Measurements from ENCODE around the gene PLAC8L1. TPM values are rescaled to one million over a fixed set of nuclear protein-coding genes. Genes with fewer than 3 reads are reported as not detected.

The PLAC8L1 gene
- total and polyA plus RNA-seq, 2 of the 13 experiments (the other 11 are each of a cell fraction or from before 2014, with no cell fraction given), result 0.44 TPM; not detected in 1

- no peak for TF ChIP-seq NCOA1 (CRISPR knock-in tag; IDR thresholded peaks at IDR 0.05)
- TF ChIP-seq ZMAT5 (CRISPR knock-in tag; IDR thresholded peaks at IDR 0.05; ENCODE audit: borderline replicate concordance, low read depth), result no peak
- TF ChIP-seq U2AF1 (optimal IDR thresholded peaks at IDR 0.05; ENCODE audit: low read depth, low read length), result no peak
- TF ChIP-seq ZBTB37 (CRISPR knock-in tag; IDR thresholded peaks at IDR 0.05), result no peak
- no peak for TF ChIP-seq ZNF766 (CRISPR knock-in tag; IDR thresholded peaks at IDR 0.05; ENCODE audit: borderline replicate concordance)
These were observed 23.8 kb downstream of the PLAC8L1 start (continued) for GRCh38 chr5:146081556-146081955.

DNA sequence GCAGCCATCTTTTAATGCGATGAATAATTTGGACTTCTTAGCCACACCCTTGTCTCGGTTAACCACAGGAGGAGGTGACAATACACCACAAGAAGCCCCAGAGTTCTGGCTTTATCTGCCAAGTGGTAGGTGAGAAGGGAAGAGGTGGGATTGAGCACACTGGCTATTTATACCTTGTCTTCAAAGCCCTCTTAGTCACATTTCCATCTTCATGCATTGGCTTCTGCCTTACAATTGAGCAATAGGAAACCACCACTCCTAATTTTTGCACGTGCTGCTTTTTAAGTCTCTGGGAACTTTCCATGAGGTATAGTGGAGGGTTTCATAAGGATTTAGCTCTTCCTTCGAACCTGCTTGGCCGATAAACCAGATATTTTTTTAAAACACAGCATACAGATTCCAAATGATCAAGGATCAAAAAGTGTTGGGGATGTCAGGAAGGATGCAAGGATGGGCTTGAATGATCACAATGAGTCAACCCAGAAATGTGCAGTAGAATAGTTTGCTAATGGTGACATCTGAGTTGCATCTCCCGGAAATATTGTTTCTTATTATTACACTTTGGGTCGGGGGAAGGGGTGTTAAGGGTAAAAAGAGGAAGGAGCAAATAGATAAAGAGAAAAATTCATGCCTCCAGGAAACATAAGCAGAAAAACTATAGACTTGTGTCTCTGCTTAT lies 25.5 kb downstream of the PLAC8L1 start:
- BruUV-seq (replicated peaks), result no TSS peak
- WGBS (ENCODE audit: low lambda C conversion rate), result 55% methylated on average over 7 of the region's 7 CpGs
- intact Hi-C loops (cut with micrococcal nuclease; ENCODE audit: unreplicated experiment) (no loop called here), in situ Hi-C loops (cut with HindIII; ENCODE audit: extremely low pct_ligation_motif_present, low pct_unique_long_range_greater_than_20kb) (no loop called here)
- Histone ChIP-seq H3K79me2 (ENCODE audit: insufficient read depth, low read length) (no peaks in the 10 kb centered on the region), H3K27me3 (ENCODE audit: control insufficient read depth in 1 of 2, insufficient read depth in 2 of 2, low read length in 2 of 2) (no peaks in the 10 kb centered on the region), H3K27ac (ENCODE audit: extremely low read length, insufficient read depth, low read length) (no peak overlapping the region), H3K4me3 (replicated peaks in 1 of 3; ENCODE audit: insufficient read depth in 1 of 3, low read depth in 2 of 3, low read length in 3 of 3) (no peak overlapping the region), H3K9me3 (ENCODE audit: low read length) (no peaks in the 10 kb centered on the region), H4K20me1 (ENCODE audit: insufficient read depth, low read length) (no peaks in the 10 kb centered on the region), H3K36me3 (replicated peaks in 1 of 2; ENCODE audit: control insufficient read depth in 1 of 2, insufficient read depth in 2 of 2, low read length in 2 of 2) (no peaks in the 10 kb centered on the region), H3K4me2 (ENCODE audit: low read depth, low read length) (no peak overlapping the region), H3K4me1 (ENCODE audit: insufficient read depth, low read length) (peaks cover 9% of the 10 kb centered on the region), H2AFZ (ENCODE audit: low read length) (no peak overlapping the region), H3K9ac (ENCODE audit: insufficient read depth, low read depth, low read length) (no peak overlapping the region)
- TF ChIP-seq GRHL1 (CRISPR knock-in tag; conservative IDR thresholded peaks at IDR 0.05) (no peak), ARID2 (CRISPR knock-in tag; IDR thresholded peaks at IDR 0.05; ENCODE audit: borderline replicate concordance) (no peak), PHF21A (CRISPR knock-in tag; IDR thresholded peaks at IDR 0.05) (no peak), FOXO1 (CRISPR knock-in tag; IDR thresholded peaks at IDR 0.05) (no peak), ZBTB1 (CRISPR knock-in tag; IDR thresholded peaks at IDR 0.05; ENCODE audit: borderline replicate concordance) (no peak)
- ChIA-PET CTCF (ENCODE audit: low intra/inter-chr PET ratio, low total read pairs) (no interaction called here), POLR2A (no interaction called here)
- DNase-seq (ENCODE audit: low spot score) (no peak), ATAC-seq (no peak), FAIRE-seq (no peak)
